ENCODE measurements around the gene DAPK1. TPM values are rescaled to one million over a fixed set of nuclear protein-coding genes. Genes with fewer than 3 reads are reported as not detected.

Gene DAPK1
- total and polyA plus RNA-seq, 10 of the 15 experiments (the other 5 are each of a cell fraction or from before 2014, with no cell fraction given) = 8.2 to 94.7 (median 51.6) TPM

GRCh38 chr9:87512311-87512710 is 14.6 kb downstream of the DAPK1 start:
- intact Hi-C loops (cut with micrococcal nuclease; ENCODE audit: unreplicated experiment) = no loop called here
- H3K4me3 ChIP-seq = no peak overlapping the region
- WGBS (ENCODE audit: insufficient coverage, insufficient replicate concordance, low lambda C conversion rate, missing lambda C conversion rate) = 78% methylated on average over 4 of the region's 4 CpGs
- no peak overlapping the region for H3K4me2 ChIP-seq (ENCODE audit: control insufficient read depth, insufficient read depth)
- H3K36me3 ChIP-seq (ENCODE audit: control insufficient read depth in 2 of 2, insufficient read depth in 2 of 2, low read length in 1 of 2) = peaks cover 0 to 3% of the 10 kb centered on the region in 2 experiments; a peak in 2 of 4 replicates
- in situ Hi-C loops (cut with MboI) = no loop called here
- H3K9me3 ChIP-seq (replicated peaks; ENCODE audit: control insufficient read depth, insufficient read depth, low read length) = no peaks in the 10 kb centered on the region; the same call in 2 of the 3 replicates
- H3K9ac ChIP-seq (ENCODE audit: control insufficient read depth, insufficient read depth, low read length) = no peak overlapping the region
- POLR2A ChIA-PET = no interaction called here
- no TSS peak for BruUV-seq (replicated peaks)
- CTCF ChIA-PET = interaction anchor here (1.4 kb wide), 1 partner anchor 24 kb away, joined by 3 read pairs; no protein-coding TSS in a partner anchor
- H3K27me3 ChIP-seq (replicated peaks in 1 of 2; ENCODE audit: control insufficient read depth in 2 of 2, insufficient read depth in 2 of 2, low read length in 1 of 2) = no peaks in the 10 kb centered on the region
- H3K27ac ChIP-seq (ENCODE audit: control insufficient read depth, insufficient read depth) = no peak overlapping the region
- RAD21 ChIA-PET (ENCODE audit: unreplicated experiment) = interaction anchor here (1.1 to 1.3 kb wide), 4 partner anchors 9 to 157 kb away, joined by 3 read pairs; partner anchors contain the start of gene DAPK1
- no peak for ATAC-seq
- DNase-seq (ENCODE audit: low read depth, low spot score) = no peak
- H3K4me1 ChIP-seq (ENCODE audit: control insufficient read depth, insufficient read depth, low read length) = peaks cover 30% of the 10 kb centered on the region
- SMC1A ChIA-PET (ENCODE audit: uncharacterized antibody, unreplicated experiment) = interaction anchor here (0.7 to 1.3 kb wide), 6 partner anchors 10 to 53 kb away, joined by 3 to 7 read pairs (median 3); partner anchors contain the start of gene DAPK1
- FAIRE-seq = no peak
- H3K79me2 ChIP-seq (ENCODE audit: control insufficient read depth, insufficient read depth, low read length) = peaks cover 2% of the 10 kb centered on the region
- no peaks in the 10 kb centered on the region for H4K20me1 ChIP-seq (ENCODE audit: control insufficient read depth, insufficient read depth)
- no peak overlapping the region for H2AFZ ChIP-seq (ENCODE audit: control insufficient read depth, low read depth, low read length)
- TF ChIP-seq NFYB (IDR thresholded peaks at IDR 0.05; ENCODE audit: insufficient read depth, low read depth, low read length) (no peak), ZSCAN29 (IDR thresholded peaks at IDR 0.05) (no peak), RBBP5 (conservative IDR thresholded peaks at IDR 0.05) (no peak), HDGF (IDR thresholded peaks at IDR 0.05) (no peak), RCOR1 (conservative IDR thresholded peaks at IDR 0.05; ENCODE audit: low read depth, low read length) (no peak), E4F1 (IDR thresholded peaks at IDR 0.05; ENCODE audit: borderline replicate concordance, partially characterized antibody) (no peak), ZNF592 (IDR thresholded peaks at IDR 0.05) (no peak), NFXL1 (IDR thresholded peaks at IDR 0.05; ENCODE audit: borderline replicate concordance) (no peak), HDAC2 (IDR thresholded peaks at IDR 0.05) (no peak), POLR2A (IDR thresholded peaks at IDR 0.05; ENCODE audit: low read depth, low read length) (no peak)
- TF ChIP-seq, protein P1, sequence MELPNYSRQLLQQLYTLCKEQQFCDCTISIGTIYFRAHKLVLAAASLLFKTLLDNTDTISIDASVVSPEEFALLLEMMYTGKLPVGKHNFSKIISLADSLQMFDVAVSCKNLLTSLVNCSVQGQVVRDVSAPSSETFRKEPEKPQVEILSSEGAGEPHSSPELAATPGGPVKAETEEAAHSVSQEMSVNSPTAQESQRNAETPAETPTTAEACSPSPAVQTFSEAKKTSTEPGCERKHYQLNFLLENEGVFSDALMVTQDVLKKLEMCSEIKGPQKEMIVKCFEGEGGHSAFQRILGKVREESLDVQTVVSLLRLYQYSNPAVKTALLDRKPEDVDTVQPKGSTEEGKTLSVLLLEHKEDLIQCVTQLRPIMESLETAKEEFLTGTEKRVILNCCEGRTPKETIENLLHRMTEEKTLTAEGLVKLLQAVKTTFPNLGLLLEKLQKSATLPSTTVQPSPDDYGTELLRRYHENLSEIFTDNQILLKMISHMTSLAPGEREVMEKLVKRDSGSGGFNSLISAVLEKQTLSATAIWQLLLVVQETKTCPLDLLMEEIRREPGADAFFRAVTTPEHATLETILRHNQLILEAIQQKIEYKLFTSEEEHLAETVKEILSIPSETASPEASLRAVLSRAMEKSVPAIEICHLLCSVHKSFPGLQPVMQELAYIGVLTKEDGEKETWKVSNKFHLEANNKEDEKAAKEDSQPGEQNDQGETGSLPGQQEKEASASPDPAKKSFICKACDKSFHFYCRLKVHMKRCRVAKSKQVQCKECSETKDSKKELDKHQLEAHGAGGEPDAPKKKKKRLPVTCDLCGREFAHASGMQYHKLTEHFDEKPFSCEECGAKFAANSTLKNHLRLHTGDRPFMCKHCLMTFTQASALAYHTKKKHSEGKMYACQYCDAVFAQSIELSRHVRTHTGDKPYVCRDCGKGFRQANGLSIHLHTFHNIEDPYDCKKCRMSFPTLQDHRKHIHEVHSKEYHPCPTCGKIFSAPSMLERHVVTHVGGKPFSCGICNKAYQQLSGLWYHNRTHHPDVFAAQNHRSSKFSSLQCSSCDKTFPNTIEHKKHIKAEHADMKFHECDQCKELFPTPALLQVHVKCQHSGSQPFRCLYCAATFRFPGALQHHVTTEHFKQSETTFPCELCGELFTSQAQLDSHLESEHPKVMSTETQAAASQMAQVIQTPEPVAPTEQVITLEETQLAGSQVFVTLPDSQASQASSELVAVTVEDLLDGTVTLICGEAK (IDR thresholded peaks at IDR 0.05; ENCODE audit: borderline replicate concordance) = no peak
- TF ChIP-seq, protein P2, sequence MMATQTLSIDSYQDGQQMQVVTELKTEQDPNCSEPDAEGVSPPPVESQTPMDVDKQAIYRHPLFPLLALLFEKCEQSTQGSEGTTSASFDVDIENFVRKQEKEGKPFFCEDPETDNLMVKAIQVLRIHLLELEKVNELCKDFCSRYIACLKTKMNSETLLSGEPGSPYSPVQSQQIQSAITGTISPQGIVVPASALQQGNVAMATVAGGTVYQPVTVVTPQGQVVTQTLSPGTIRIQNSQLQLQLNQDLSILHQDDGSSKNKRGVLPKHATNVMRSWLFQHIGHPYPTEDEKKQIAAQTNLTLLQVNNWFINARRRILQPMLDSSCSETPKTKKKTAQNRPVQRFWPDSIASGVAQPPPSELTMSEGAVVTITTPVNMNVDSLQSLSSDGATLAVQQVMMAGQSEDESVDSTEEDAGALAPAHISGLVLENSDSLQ (IDR thresholded peaks at IDR 0.05) = no peak
